ENCODE data around the gene ENG.

ENG gene

GRCh38 chr9:127802576-127803443, 51.6 kb downstream of the ENG start, which contains the start of gene FPGS:
Gene FPGS, plus strand, starts transcription at chr9:127802882. Its CDS starts 43 bp downstream, at chr9:127802925.
- peaks cover 23% of the 10 kb centered on the region for H3K79me2 ChIP-seq (ENCODE audit: low read length)
- no peak for TF ChIP-seq EZH2phosphoT487 (IDR thresholded peaks at IDR 0.05; ENCODE audit: low read depth)
- peak within 1 kb of the TSS; percentile 68 for H3K27ac ChIP-seq (ENCODE audit: low read length)

GRCh38 chr9:127801955-127802575, 52.4 kb downstream of the ENG start:
- Histone ChIP-seq H3K27me3 (ENCODE audit: low read depth, low read length) (no peaks in the 10 kb centered on the region), H3K27ac (ENCODE audit: low read length) (peak overlapping the region; percentile 52), H3K9ac (ENCODE audit: low read length) (peak overlapping the region; percentile 74), H3K4me3 (ENCODE audit: low read length) (peak overlapping the region; percentile 81), H2AFZ (ENCODE audit: low read depth, low read length) (peak overlapping the region; percentile 73), H3K36me3 (replicated peaks; ENCODE audit: low read depth, low read length) (peaks cover 14% of the 10 kb centered on the region), H4K20me1 (ENCODE audit: insufficient read depth, low read length) (no peaks in the 10 kb centered on the region), H3K9me3 (ENCODE audit: insufficient read depth, low read length) (no peaks in the 10 kb centered on the region), H3K4me2 (ENCODE audit: low read length) (peak overlapping the region; percentile 98), H3K4me1 (ENCODE audit: low read length) (peaks cover 16% of the 10 kb centered on the region), H3K79me2 (ENCODE audit: low read length) (peaks cover 23% of the 10 kb centered on the region)
- peak; percentile 25 for TF ChIP-seq CTCF (IDR thresholded peaks at IDR 0.05; ENCODE audit: low read depth, low read length)
- no peak for TF ChIP-seq EZH2phosphoT487 (IDR thresholded peaks at IDR 0.05; ENCODE audit: low read depth)

More at GRCh38 chr9:127802576-127803443, 51.6 kb downstream of the ENG start, which contains the start of gene FPGS:
- Histone ChIP-seq H3K36me3 (replicated peaks; ENCODE audit: low read depth, low read length) (peaks cover 18% of the 10 kb centered on the region), H3K9me3 (ENCODE audit: insufficient read depth, low read length) (no peaks in the 10 kb centered on the region), H3K27me3 (ENCODE audit: low read depth, low read length) (no peaks in the 10 kb centered on the region), H2AFZ (ENCODE audit: low read depth, low read length) (peak within 1 kb of the TSS; percentile 73), H3K9ac (ENCODE audit: low read length) (peak within 1 kb of the TSS; percentile 99), H4K20me1 (ENCODE audit: insufficient read depth, low read length) (no peaks in the 10 kb centered on the region), H3K4me1 (ENCODE audit: low read length) (peaks cover 16% of the 10 kb centered on the region), H3K4me2 (ENCODE audit: low read length) (peak within 1 kb of the TSS; percentile 98), H3K4me3 (ENCODE audit: low read length) (peak within 1 kb of the TSS; percentile 96)

- H3K79me2 ChIP-seq (ENCODE audit: low read length) = no peaks in the 10 kb centered on the region
- H3K4me1 ChIP-seq (ENCODE audit: low read length) = peaks cover 3% of the 10 kb centered on the region
- no peak for TF ChIP-seq EZH2phosphoT487 (IDR thresholded peaks at IDR 0.05; ENCODE audit: low read depth)
- no peak for TF ChIP-seq CTCF (IDR thresholded peaks at IDR 0.05; ENCODE audit: low read depth, low read length)
- H3K4me2 ChIP-seq (ENCODE audit: low read length) = no peak overlapping the region
- H3K4me3 ChIP-seq (ENCODE audit: low read length) = no peak overlapping the region
- H3K27me3 ChIP-seq (ENCODE audit: low read depth, low read length) = no peaks in the 10 kb centered on the region
- no peak overlapping the region for H3K27ac ChIP-seq (ENCODE audit: low read length)
- no peak overlapping the region for H3K9ac ChIP-seq (ENCODE audit: low read length)
- H4K20me1 ChIP-seq (ENCODE audit: insufficient read depth, low read length) = no peaks in the 10 kb centered on the region; the same call in 1 of the 2 replicates
- H2AFZ ChIP-seq (ENCODE audit: low read depth, low read length) = no peak overlapping the region
- no peaks in the 10 kb centered on the region for H3K9me3 ChIP-seq (ENCODE audit: insufficient read depth, low read length)
- H3K36me3 ChIP-seq (replicated peaks; ENCODE audit: low read depth, low read length) = peaks cover 11% of the 10 kb centered on the region
These were observed 57.5 kb downstream of the ENG start for GRCh38 chr9:127796852-127797370.

GRCh38 chr9:127796225-127796813, 58.1 kb downstream of the ENG start:
- H3K4me1 ChIP-seq (ENCODE audit: low read length) = no peaks in the 10 kb centered on the region
- no peak overlapping the region for H3K27ac ChIP-seq (ENCODE audit: low read length)
- no peaks in the 10 kb centered on the region for H3K27me3 ChIP-seq (ENCODE audit: low read depth, low read length)
- H3K36me3 ChIP-seq (replicated peaks; ENCODE audit: low read depth, low read length) = peaks cover 11% of the 10 kb centered on the region
- TF ChIP-seq CTCF (IDR thresholded peaks at IDR 0.05; ENCODE audit: low read depth, low read length) (no peak), EZH2phosphoT487 (IDR thresholded peaks at IDR 0.05; ENCODE audit: low read depth) (no peak)
- H3K9me3 ChIP-seq (ENCODE audit: insufficient read depth, low read length) = no peaks in the 10 kb centered on the region
- H3K79me2 ChIP-seq (ENCODE audit: low read length) = no peaks in the 10 kb centered on the region
- H2AFZ ChIP-seq (ENCODE audit: low read depth, low read length) = no peak overlapping the region
- no peak overlapping the region for H3K9ac ChIP-seq (ENCODE audit: low read length)
- H3K4me2 ChIP-seq (ENCODE audit: low read length) = no peak overlapping the region
- no peaks in the 10 kb centered on the region; the same call in 1 of the 2 replicates for H4K20me1 ChIP-seq (ENCODE audit: insufficient read depth, low read length)
- H3K4me3 ChIP-seq (ENCODE audit: low read length) = no peak overlapping the region
